Hepatocyte (in vitro differentiated cells): Measurements from ENCODE around the gene MYEOV.

Experiments used
- CTCF ChIP-seq: fragments of 200-600 bp; sonication (generic); IDR thresholded peaks from 2 replicates; pipeline ENCODE4 v1.5.1; 2016; ENCODE audit warnings: antibody characterized with exemption, mild to moderate bottlenecking; ENCODE audit not compliant: poor library complexity
- EZH2 ChIP-seq: fragments of 200-600 bp; sonication (generic); IDR thresholded peaks from 2 replicates; pipeline ENCODE4 v1.6.1; 2016; ENCODE audit warnings: antibody characterized with exemption, mild to moderate bottlenecking, borderline replicate concordance
- EZH2phosphoT487 ChIP-seq: fragments of 200-600 bp; sonication (generic); IDR thresholded peaks from one replicate; pipeline ENCODE4 v1.6.1; 2018; ENCODE audit warnings: antibody characterized with exemption, mild to moderate bottlenecking, low read depth, moderate library complexity; ENCODE audit not compliant: unreplicated experiment, severe bottlenecking

GRCh38 chr11:69261116-69261515, 32.8 kb upstream of the MYEOV start:
- TF ChIP-seq CTCF (no peak), EZH2phosphoT487 (no peak), EZH2 (no peak)
